DOHH2 (cell line): ENCODE results near the gene ARID1B.

Experiments
- H3F3A ChIP-seq: fragments of 200-600 bp; sonication (generic), shearing (Covaris generic); 2 replicates; pipeline ENCODE4 v1.6.0; 2016; ENCODE audit warnings: antibody characterized with exemption, mild to moderate bottlenecking; ENCODE audit not compliant: control insufficient read depth, insufficient read depth
- H3K27ac ChIP-seq: fragments of 200-600 bp; sonication (generic); 2 replicates; pipeline ENCODE4 v1.5.1; 2014; ENCODE audit warnings: low read depth, mild to moderate bottlenecking, low read length, moderate library complexity
- H3K27me3 ChIP-seq: fragments of 200-600 bp; sonication (generic); 2 replicates; pipeline ENCODE4 v1.6.1; 2014; ENCODE audit warnings: mild to moderate bottlenecking, low read length, mixed read lengths; ENCODE audit not compliant: control insufficient read depth
- H3K36me3 ChIP-seq: fragments of 200-600 bp; sonication (generic); 2 replicates; pipeline ENCODE4 v1.6.1; 2014; ENCODE audit warnings: mild to moderate bottlenecking, low read length, moderate library complexity, mixed read lengths; ENCODE audit not compliant: control insufficient read depth
- H3K4me1 ChIP-seq: fragments of 200-600 bp; sonication (generic); 2 replicates; pipeline ENCODE4 v1.6.1; 2014; ENCODE audit warnings: mild to moderate bottlenecking, low read length, mixed read lengths; ENCODE audit not compliant: control insufficient read depth
- H3K4me2 ChIP-seq: fragments of 200-600 bp; sonication (generic); 2 replicates; pipeline ENCODE4 v1.6.0; 2014; ENCODE audit warnings: mild to moderate bottlenecking, low read length, moderate library complexity
- H3K4me3 ChIP-seq: fragments of 200-600 bp; sonication (generic); 2 replicates; pipeline ENCODE4 v1.5.1; 2014; ENCODE audit warnings: mild to moderate bottlenecking, low read length, mixed read lengths
- H3K79me2 ChIP-seq: fragments of 200-600 bp; sonication (generic); 2 replicates; pipeline ENCODE4 v1.6.1; 2014; ENCODE audit warnings: mild to moderate bottlenecking, low read length, mixed read lengths; ENCODE audit not compliant: control insufficient read depth
- H3K9me2 ChIP-seq: fragments of 200-600 bp; sonication (generic); replicated peaks from 2 replicates; pipeline ENCODE4 v1.6.1; 2014; ENCODE audit warnings: mild to moderate bottlenecking, low read length, mixed read lengths; ENCODE audit not compliant: control insufficient read depth
- H3K9me3 ChIP-seq: fragments of 200-600 bp; sonication (generic); 2 replicates; pipeline ENCODE4 v1.6.1; 2014; ENCODE audit warnings: antibody characterized with exemption, low read length, mixed read lengths; ENCODE audit not compliant: control insufficient read depth, insufficient read depth
- H4K20me1 ChIP-seq: fragments of 200-600 bp; sonication (generic); 2 replicates; pipeline ENCODE4 v1.6.0; 2014; ENCODE audit warnings: low read depth, mild to moderate bottlenecking, antibody characterized with exemption, low read length, moderate library complexity; ENCODE audit not compliant: control insufficient read depth, insufficient read depth
- CTCF ChIP-seq: fragments of 200-600 bp; sonication (generic); IDR thresholded peaks from one replicate; pipeline ENCODE4 v1.5.1; 2014; ENCODE audit warnings: antibody characterized with exemption, mild to moderate bottlenecking, low read depth, low read length; ENCODE audit not compliant: poor library complexity, severe bottlenecking
- EZH2phosphoT487 ChIP-seq: fragments of 200-600 bp; sonication (generic); IDR thresholded peaks from 2 replicates; pipeline ENCODE4 v1.6.1; 2017; ENCODE audit warnings: borderline replicate concordance, mild to moderate bottlenecking, antibody characterized with exemption, low read length, moderate library complexity, mixed read lengths

ARID1B gene

GRCh38 chr6:156879186-156879585, 102.0 kb downstream of the ARID1B start:
- Histone ChIP-seq H3K79me2 (peaks cover 99% of the 10 kb centered on the region), H3K36me3 (peaks cover 4% of the 10 kb centered on the region), H3K4me1 (peaks cover 59% of the 10 kb centered on the region), H3K4me2 (no peak overlapping the region), H3K27ac (no peak overlapping the region), H3K27me3 (no peaks in the 10 kb centered on the region), H3K9me2 (no peaks in the 10 kb centered on the region), H3K9me3 (no peaks in the 10 kb centered on the region), H4K20me1 (peaks cover 53% of the 10 kb centered on the region), H3K4me3 (no peak overlapping the region), H3F3A (peaks cover 5% of the 10 kb centered on the region; the same call in 1 of the 2 replicates)
- TF ChIP-seq EZH2phosphoT487 (no peak), CTCF (no peak)

GRCh38 chr6:156879591-156879990, 102.4 kb downstream of the ARID1B start:
- Histone ChIP-seq H3K9me3 (no peaks in the 10 kb centered on the region), H4K20me1 (peaks cover 53% of the 10 kb centered on the region), H3K79me2 (peaks cover 99% of the 10 kb centered on the region), H3K27ac (no peak overlapping the region), H3F3A (peaks cover 5% of the 10 kb centered on the region; the same call in 1 of the 2 replicates), H3K4me3 (no peak overlapping the region), H3K4me1 (peaks cover 64% of the 10 kb centered on the region), H3K9me2 (no peaks in the 10 kb centered on the region), H3K4me2 (no peak overlapping the region), H3K27me3 (no peaks in the 10 kb centered on the region), H3K36me3 (peaks cover 3% of the 10 kb centered on the region; the same call in 1 of the 2 replicates)
- no peak for TF ChIP-seq CTCF
- no peak for TF ChIP-seq EZH2phosphoT487

- peaks cover 42% of the 10 kb centered on the region for H4K20me1 ChIP-seq
- no peak overlapping the region for H3K27ac ChIP-seq
- no peaks in the 10 kb centered on the region for H3K9me3 ChIP-seq
- no peak overlapping the region for H3K4me3 ChIP-seq
- peaks cover 99% of the 10 kb centered on the region for H3K79me2 ChIP-seq
- TF ChIP-seq EZH2phosphoT487 (no peak), CTCF (no peak)
- no peaks in the 10 kb centered on the region for H3K27me3 ChIP-seq
- peaks cover 7% of the 10 kb centered on the region; the same call in 1 of the 2 replicates for H3F3A ChIP-seq
- H3K4me2 ChIP-seq: no peak overlapping the region
- H3K36me3 ChIP-seq: no peaks in the 10 kb centered on the region; the same call in 1 of the 2 replicates
- H3K9me2 ChIP-seq: no peaks in the 10 kb centered on the region
- H3K4me1 ChIP-seq: peaks cover 73% of the 10 kb centered on the region
These were observed 103.7 kb downstream of the ARID1B start for GRCh38 chr6:156880913-156881312.
